Fibroblast of pulmonary artery (primary cell): ENCODE measurements around the gene RAB34.

ENCODE experiments used
- DNase-seq: peaks from one replicate; pipeline ENCODE4 v3.0.0-alpha.2; 2010; ENCODE audit warnings: low read depth
- H3K4me3 ChIP-seq: replicated peaks from 2 replicates; pipeline ENCODE4 v1.5.1; 2011; ENCODE audit warnings: low read depth, mild to moderate bottlenecking, control low read depth, low read length, moderate library complexity
- CTCF ChIP-seq: IDR thresholded peaks from 2 replicates; pipeline ENCODE4 v1.5.1; 2011; ENCODE audit warnings: mild to moderate bottlenecking, control low read depth, low read length, inconsistent platforms; ENCODE audit errors: missing control alignments

RAB34 gene

GRCh38 chr17:28716740-28717577, 709 bp downstream of the RAB34 start:
- peak; percentile 44 for DNase-seq
- no peak for TF ChIP-seq CTCF
- H3K4me3 ChIP-seq, result peak overlapping the region; percentile 81

- DNase-seq, result no peak
- TF ChIP-seq CTCF, result no peak
- no peak overlapping the region for H3K4me3 ChIP-seq
Measured at GRCh38 chr17:28715217-28715616, 2.5 kb downstream of the RAB34 start.

- no peak for DNase-seq
- TF ChIP-seq CTCF, result no peak
- H3K4me3 ChIP-seq, result no peak overlapping the region
Measured at GRCh38 chr17:28714281-28714680, 3.4 kb downstream of the RAB34 start.

GRCh38 chr17:28712705-28713415, 4.8 kb downstream of the RAB34 start:
- no peak for TF ChIP-seq CTCF
- H3K4me3 ChIP-seq, result no peak overlapping the region
- DNase-seq, result no peak

GRCh38 chr17:28712032-28712704, 5.5 kb downstream of the RAB34 start:
- no peak for TF ChIP-seq CTCF
- peak overlapping the region; percentile 55 for H3K4me3 ChIP-seq
- no peak for DNase-seq

GRCh38 chr17:28711723-28712031, 6.0 kb downstream of the RAB34 start, which contains the start of gene PROCA1:
TSS of gene PROCA1 (minus strand) at chr17:28711888. CDS start at chr17:28711660, 228 bp downstream.
- no peak for TF ChIP-seq CTCF
- peak within 1 kb of the TSS; percentile 55 for H3K4me3 ChIP-seq
- DNase-seq, result no peak
